MM.1S (cell line): ENCODE measurements around the gene OR13J1.

Experiments
- DNase-seq: peaks from one replicate; pipeline ENCODE4 v3.0.0-alpha.2; 2015
- H2AFZ ChIP-seq: fragments of 300-600 bp; sonication (generic); 2 replicates; pipeline ENCODE4 v1.6.0; 2016; ENCODE audit warnings: antibody characterized with exemption, low read length
- H3F3A ChIP-seq: fragments of 300-600 bp; sonication (generic); 2 replicates; pipeline ENCODE4 v1.6.1; 2016; ENCODE audit warnings: mild to moderate bottlenecking, antibody characterized with exemption, low read length, moderate library complexity, mixed read lengths; ENCODE audit not compliant: insufficient read depth
- H3K27ac ChIP-seq: fragments of 300-600 bp; sonication (generic); 2 replicates; pipeline ENCODE4 v1.5.1; 2016; ENCODE audit warnings: mild to moderate bottlenecking, low read length
- H3K27me3 ChIP-seq: fragments of 300-600 bp; sonication (generic); replicated peaks from 2 replicates; pipeline ENCODE4 v1.6.0; 2016; ENCODE audit warnings: low read length; ENCODE audit not compliant: insufficient read depth
- H3K36me3 ChIP-seq: fragments of 300-600 bp; sonication (generic); replicated peaks from 2 replicates; pipeline ENCODE4 v1.6.1; 2016; ENCODE audit warnings: mild to moderate bottlenecking, low read length, mixed read lengths; ENCODE audit not compliant: insufficient read depth
- H3K4me1 ChIP-seq: fragments of 300-600 bp; sonication (generic); 2 replicates; pipeline ENCODE4 v1.6.1; 2016; ENCODE audit warnings: low read length, mixed read lengths
- H3K4me2 ChIP-seq: fragments of 300-600 bp; sonication (generic); 2 replicates; pipeline ENCODE4 v1.6.0; 2016; ENCODE audit warnings: low read depth, low read length
- H3K4me3 ChIP-seq: fragments of 300-600 bp; sonication (generic); 2 replicates; pipeline ENCODE4 v1.5.1; 2016; ENCODE audit warnings: low read length, mixed read lengths
- H3K79me2 ChIP-seq: fragments of 300-600 bp; sonication (generic); 2 replicates; pipeline ENCODE4 v1.6.1; 2016; ENCODE audit warnings: mixed run types, low read length, mixed read lengths
- H3K9ac ChIP-seq: fragments of 300-600 bp; sonication (generic); 2 replicates; pipeline ENCODE4 v1.6.1; 2016; ENCODE audit warnings: low read length, mixed read lengths
- H3K9me2 ChIP-seq: fragments of 300-600 bp; sonication (generic); replicated peaks from 2 replicates; pipeline ENCODE4 v1.6.1; 2016; ENCODE audit warnings: mild to moderate bottlenecking, low read length, mixed read lengths; ENCODE audit not compliant: insufficient read depth
- H3K9me3 ChIP-seq: fragments of 300-600 bp; sonication (generic); replicated peaks from 2 replicates; pipeline ENCODE4 v1.6.1; 2016; ENCODE audit warnings: mild to moderate bottlenecking, low read length, mixed read lengths; ENCODE audit not compliant: insufficient read depth
- H4K20me1 ChIP-seq: fragments of 300-600 bp; sonication (generic); 2 replicates; pipeline ENCODE4 v1.6.1; 2016; ENCODE audit warnings: mild to moderate bottlenecking, low read length, moderate library complexity, mixed read lengths; ENCODE audit not compliant: insufficient read depth
- CTCF ChIP-seq: fragments of 300-600 bp; sonication (generic); IDR thresholded peaks from 2 replicates; pipeline ENCODE4 v1.5.1; 2016; ENCODE audit warnings: antibody characterized with exemption, low read length, mixed read lengths
- EZH2 ChIP-seq: fragments of 300-600 bp; sonication (generic); optimal IDR thresholded peaks from 2 replicates; pipeline ENCODE3; 2017; ENCODE audit warnings: low read depth, mild to moderate bottlenecking, antibody characterized with exemption, low read length, mixed read lengths
- EZH2phosphoT487 ChIP-seq: fragments of 300-600 bp; sonication (generic); IDR thresholded peaks from 2 replicates; pipeline ENCODE4 v1.6.1; 2018; ENCODE audit warnings: antibody characterized with exemption, low read length

The OR13J1 gene

GRCh38 chr9:35827486-35827885, 42.7 kb downstream of the OR13J1 start:
- H3K27ac ChIP-seq, result no peak overlapping the region
- H2AFZ ChIP-seq, result no peak overlapping the region
- DNase-seq, result no peak
- no peak overlapping the region for H3K4me2 ChIP-seq
- H3K9me3 ChIP-seq, result no peaks in the 10 kb centered on the region
- no peaks in the 10 kb centered on the region for H4K20me1 ChIP-seq
- no peaks in the 10 kb centered on the region for H3F3A ChIP-seq
- H3K79me2 ChIP-seq, result 0 out of 2 replicates have a peak, but pooled peaks cover 3% of the 10 kb centered on the region
- H3K4me1 ChIP-seq, result peaks cover 9% of the 10 kb centered on the region
- H3K9ac ChIP-seq, result no peak overlapping the region
- no peak overlapping the region for H3K4me3 ChIP-seq
- no peaks in the 10 kb centered on the region for H3K36me3 ChIP-seq
- H3K27me3 ChIP-seq, result no peaks in the 10 kb centered on the region
- no peak for TF ChIP-seq CTCF
- no peak for TF ChIP-seq EZH2phosphoT487
- no peak for TF ChIP-seq EZH2
- no peaks in the 10 kb centered on the region for H3K9me2 ChIP-seq

GRCh38 chr9:35826071-35826701, 44.0 kb downstream of the OR13J1 start:
- Histone ChIP-seq H2AFZ (peak overlapping the region; percentile 73), H3K4me1 (peaks cover 9% of the 10 kb centered on the region), H4K20me1 (no peaks in the 10 kb centered on the region), H3K79me2 (0 out of 2 replicates have a peak, but pooled peaks cover 3% of the 10 kb centered on the region), H3K27me3 (no peaks in the 10 kb centered on the region), H3K27ac (no peak overlapping the region), H3K4me3 (no peak overlapping the region; the same call in 1 of the 2 replicates), H3F3A (no peaks in the 10 kb centered on the region), H3K4me2 (peak overlapping the region; percentile 89), H3K9me2 (no peaks in the 10 kb centered on the region), H3K36me3 (no peaks in the 10 kb centered on the region), H3K9me3 (no peaks in the 10 kb centered on the region), H3K9ac (no peak overlapping the region)
- TF ChIP-seq EZH2 (no peak), CTCF (peak; percentile 90), EZH2phosphoT487 (no peak)
- DNase-seq, result peak; percentile 70

- H3K27ac ChIP-seq, result no peak overlapping the region
These were observed 47.3 kb downstream of the OR13J1 start for GRCh38 chr9:35822926-35823325.

GRCh38 chr9:35820076-35820475, 50.1 kb downstream of the OR13J1 start:
- Histone ChIP-seq H3K36me3 (no peaks in the 10 kb centered on the region), H3K9me2 (no peaks in the 10 kb centered on the region), H3F3A (0 out of 2 replicates have a peak, but pooled peaks cover 2% of the 10 kb centered on the region), H3K27ac (no peak overlapping the region), H3K9me3 (no peaks in the 10 kb centered on the region), H3K79me2 (no peaks in the 10 kb centered on the region), H4K20me1 (no peaks in the 10 kb centered on the region), H3K4me1 (no peaks in the 10 kb centered on the region), H3K9ac (no peak overlapping the region), H3K4me3 (no peak overlapping the region), H2AFZ (no peak overlapping the region), H3K4me2 (no peak overlapping the region), H3K27me3 (no peaks in the 10 kb centered on the region; the same call in 1 of the 2 replicates)
- no peak for DNase-seq
- TF ChIP-seq EZH2 (no peak), CTCF (no peak), EZH2phosphoT487 (no peak)

More at GRCh38 chr9:35822926-35823325, 47.3 kb downstream of the OR13J1 start:
- no peaks in the 10 kb centered on the region; the same call in 1 of the 2 replicates for H3K27me3 ChIP-seq
- no peak overlapping the region for H3K9ac ChIP-seq
- no peaks in the 10 kb centered on the region for H3K9me2 ChIP-seq
- H3K79me2 ChIP-seq, result no peaks in the 10 kb centered on the region
- no peaks in the 10 kb centered on the region for H3K9me3 ChIP-seq
- no peaks in the 10 kb centered on the region for H3F3A ChIP-seq
- no peaks in the 10 kb centered on the region for H3K4me1 ChIP-seq
- H3K36me3 ChIP-seq, result no peaks in the 10 kb centered on the region
- DNase-seq, result no peak
- TF ChIP-seq EZH2phosphoT487, result no peak
- no peaks in the 10 kb centered on the region for H4K20me1 ChIP-seq
- no peak overlapping the region for H3K4me2 ChIP-seq
- H3K4me3 ChIP-seq, result no peak overlapping the region
- no peak overlapping the region for H2AFZ ChIP-seq
